Skin of body (tissue), 2 donors: ENCODE data around the gene HACE1. TPM values are rescaled to one million over a fixed set of nuclear protein-coding genes. Genes with fewer than 3 reads are reported as not detected.
"Not testable (repeated sequence)": the region's sequence is repeated elsewhere in the genome, so short reads cannot be mapped to it uniquely, and the experiment has no call there.

ENCODE experiments used
- DNase-seq: peaks from one replicate; lab custom pipeline; 2025; lab: John Stamatoyannopoulos, UW
- total RNA-seq: library from RNA; depleted of rRNA; stranded (reverse); fragments of >200 nt; gene quantifications from one replicate; pipeline ENCODE4 v1.2.3, GENCODE V29; 2014

HACE1 gene
- total RNA-seq, 1 donor from 2014 or later: 25.3 TPM

- no peak for DNase-seq
Measured at GRCh38 chr6:104829183-104829958, 30.3 kb downstream of the HACE1 start.

- DNase-seq: no peak
Measured at GRCh38 chr6:104828478-104828877, 31.2 kb downstream of the HACE1 start.

GRCh38 chr6:104820820-104821219 is 38.9 kb downstream of the HACE1 start:
- DNase-seq: not testable (repeated sequence)

- no peak for DNase-seq
Measured at GRCh38 chr6:104816125-104816524, 43.6 kb downstream of the HACE1 start.

DNA sequence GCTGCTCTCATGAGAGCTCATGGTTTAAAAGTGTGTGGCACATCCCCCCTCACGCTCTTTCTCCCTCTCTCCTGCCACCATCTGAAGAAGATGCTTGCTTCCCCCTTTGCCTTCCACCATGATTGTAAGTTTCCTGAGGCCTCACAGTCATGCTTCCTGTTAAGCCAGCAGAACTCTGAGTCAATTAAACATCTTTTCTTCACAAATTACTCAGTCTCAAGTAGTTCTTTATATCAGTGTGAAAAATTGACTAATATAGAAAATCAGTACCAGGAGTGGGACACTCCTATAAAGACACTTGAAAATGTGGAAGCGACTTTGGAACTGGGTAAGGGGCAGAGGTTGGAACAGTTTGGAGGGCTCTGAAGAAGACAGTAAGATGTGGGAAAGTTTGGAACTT is 45.0 kb downstream of the HACE1 start:
- no peak for DNase-seq

DNA sequence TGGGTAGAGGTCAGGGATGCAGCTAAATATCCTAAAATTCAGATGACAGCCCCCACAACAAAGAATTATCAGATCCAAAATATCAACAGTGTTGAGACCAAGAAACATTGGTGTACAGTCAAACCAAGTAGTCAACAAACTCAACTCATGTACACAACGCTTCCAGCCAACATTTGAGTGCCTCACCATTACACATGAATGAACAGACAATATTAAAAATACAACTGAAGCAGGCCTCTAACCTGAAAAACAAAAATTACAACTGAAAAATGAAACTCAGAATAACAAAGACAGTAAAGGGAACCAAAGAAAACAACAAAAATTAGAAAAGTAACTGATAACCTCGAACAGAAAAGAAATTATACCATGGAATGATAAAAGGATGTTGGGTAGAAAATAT is 46.2 kb downstream of the HACE1 start:
- DNase-seq: no peak

DNA sequence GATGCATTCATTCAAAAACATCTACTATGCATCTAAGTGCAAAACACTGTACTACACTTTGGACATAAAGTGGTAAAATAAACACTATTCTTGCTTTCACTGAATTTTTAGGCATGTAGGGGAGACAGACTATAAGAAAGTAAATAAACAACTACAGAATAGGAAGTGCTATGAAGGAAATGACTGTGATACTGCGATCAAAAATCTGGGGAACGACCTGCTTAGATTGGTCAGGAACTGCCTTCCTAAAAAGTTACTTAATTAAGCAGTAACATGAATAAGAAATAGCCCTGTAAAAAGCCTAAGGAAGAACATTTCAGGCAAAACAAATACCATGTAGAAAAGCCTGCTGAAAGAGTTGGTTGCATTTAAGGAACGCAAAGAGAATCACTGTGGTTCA is 50.6 kb downstream of the HACE1 start:
- DNase-seq: no peak

GRCh38 chr6:104805335-104805734 is 54.4 kb downstream of the HACE1 start:
- not testable (repeated sequence) for DNase-seq

DNA sequence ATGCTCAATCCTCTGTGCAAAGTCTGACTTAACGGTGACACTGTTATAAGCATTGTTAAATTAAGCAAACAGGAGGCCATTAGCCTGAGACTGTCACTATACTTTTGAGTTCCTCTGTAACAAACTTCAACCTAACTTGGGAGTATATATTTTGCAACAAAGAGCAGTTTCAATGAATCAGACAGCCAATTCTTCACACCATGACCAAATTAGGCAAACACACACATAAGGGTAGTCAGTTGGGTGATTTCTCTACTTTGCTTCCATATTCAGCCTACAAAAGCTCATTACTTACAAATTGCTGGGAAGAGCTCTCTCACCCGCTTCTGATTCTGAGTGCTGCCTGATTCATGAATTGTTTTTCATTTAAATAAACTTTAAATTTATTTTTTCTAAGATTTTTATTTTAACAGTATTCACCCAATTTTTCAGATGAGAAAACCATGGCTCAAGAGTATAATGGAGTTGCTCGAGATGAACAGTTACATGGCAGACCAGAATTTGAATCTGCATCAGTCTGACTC is 60.5 kb downstream of the HACE1 start:
- no peak for DNase-seq

GRCh38 chr6:104796031-104796785 is 63.5 kb downstream of the HACE1 start:
- no peak for DNase-seq

DNA sequence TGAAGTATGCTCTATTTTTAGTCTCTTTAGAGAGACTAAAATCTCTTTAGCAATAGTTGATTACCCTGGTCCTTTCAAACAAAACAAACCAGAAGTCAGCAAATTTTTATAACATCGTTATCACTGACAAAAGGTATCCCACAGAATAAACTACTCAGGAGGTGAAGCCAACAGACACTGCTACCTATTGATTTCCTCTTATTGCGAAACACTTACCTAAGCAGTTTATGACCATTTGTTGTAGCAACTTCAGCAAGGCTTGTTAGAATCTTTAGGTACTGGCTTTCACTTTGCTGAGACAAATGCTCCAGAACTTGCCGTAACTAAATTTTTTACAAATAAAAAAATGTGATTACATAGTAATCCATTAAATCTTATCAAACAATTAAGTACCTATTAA is 64.4 kb downstream of the HACE1 start:
- no peak for DNase-seq

- DNase-seq: no peak
Measured at GRCh38 chr6:104789770-104790190, 69.9 kb downstream of the HACE1 start.

DNA sequence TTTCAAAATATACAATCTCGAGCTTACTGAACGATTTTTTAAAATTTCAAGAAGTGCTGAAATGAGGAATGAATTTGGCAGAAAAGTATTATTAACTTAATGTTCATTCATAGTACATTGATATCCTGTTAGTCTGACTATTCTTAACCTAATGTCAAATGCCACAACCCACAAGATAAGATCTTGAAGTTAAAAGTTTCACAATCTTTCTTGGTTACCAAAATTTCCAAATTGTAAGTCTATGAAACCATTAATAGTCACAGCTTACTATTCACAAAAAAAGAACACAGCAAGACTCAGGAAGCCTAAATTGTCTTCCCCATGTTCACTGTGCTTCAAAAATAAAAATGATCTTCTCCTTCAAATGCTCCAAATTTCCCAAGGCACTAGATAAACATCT is 71.3 kb downstream of the HACE1 start:
- no peak for DNase-seq

DNA sequence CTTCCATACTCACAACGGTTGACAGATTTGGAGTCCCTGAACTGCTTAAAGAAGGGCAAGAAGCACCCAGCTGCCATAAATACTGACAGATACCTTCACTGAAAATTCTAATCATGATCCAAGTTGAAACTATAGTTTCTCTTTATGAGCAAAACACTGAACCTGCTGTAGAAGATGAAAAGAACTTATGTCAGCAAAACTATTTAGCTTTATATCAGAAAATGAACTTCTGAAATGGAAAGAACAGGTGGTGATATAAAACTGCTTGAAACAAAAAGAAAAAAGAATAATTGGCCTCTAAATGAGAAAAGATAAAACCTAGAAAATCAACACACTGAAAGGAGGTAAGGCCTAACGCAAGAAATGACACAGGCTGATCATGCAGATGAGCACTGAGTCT is 72.4 kb downstream of the HACE1 start:
- no peak for DNase-seq

GRCh38 chr6:104784884-104785283 is 74.8 kb downstream of the HACE1 start:
- DNase-seq: no peak

DNA sequence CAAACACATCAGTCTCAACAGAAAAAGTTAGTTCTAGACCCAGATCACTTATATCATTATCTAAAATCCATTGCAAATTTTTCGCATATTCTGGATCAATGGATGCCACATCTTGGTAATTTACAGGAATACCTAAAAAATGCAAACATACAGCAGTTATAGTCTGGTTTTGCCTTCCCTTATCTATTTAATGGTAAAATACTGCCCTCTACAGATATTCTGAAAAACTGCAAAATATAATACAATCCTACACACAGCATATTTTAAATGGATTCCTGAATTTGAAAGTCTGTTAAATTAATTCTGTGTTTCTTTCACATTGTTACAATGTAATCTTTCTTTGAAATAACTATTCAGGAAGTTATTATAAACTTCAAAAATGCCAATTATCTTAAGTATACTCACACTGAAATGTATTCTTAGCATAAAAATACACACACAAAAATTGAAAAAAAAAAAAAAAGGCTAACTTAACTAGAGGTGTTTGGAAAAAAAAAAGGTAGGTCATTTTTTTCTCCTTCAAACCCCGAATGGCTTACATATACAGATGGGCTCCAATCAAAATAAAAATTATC is 88.4 kb downstream of the HACE1 start:
- DNase-seq: no peak

DNA sequence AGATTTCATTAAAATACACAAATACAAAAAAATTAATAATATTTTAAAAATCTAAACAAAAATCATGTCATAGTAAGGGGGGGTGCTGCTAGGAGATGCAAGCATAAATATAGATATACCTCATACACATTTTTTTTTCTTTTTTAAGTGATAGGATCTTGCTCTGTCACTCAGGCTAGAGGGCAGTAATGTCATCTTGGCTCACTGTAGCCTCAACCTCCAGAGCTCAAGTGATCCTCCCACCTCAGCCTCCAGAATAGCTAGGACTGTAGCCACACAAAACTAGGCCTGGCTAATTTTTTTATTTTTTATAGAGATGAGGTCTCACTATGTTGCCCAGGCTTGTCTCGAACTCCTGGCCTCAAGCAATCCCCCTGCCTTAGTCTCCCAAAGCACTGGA is 90.8 kb downstream of the HACE1 start:
- no peak for DNase-seq

DNA sequence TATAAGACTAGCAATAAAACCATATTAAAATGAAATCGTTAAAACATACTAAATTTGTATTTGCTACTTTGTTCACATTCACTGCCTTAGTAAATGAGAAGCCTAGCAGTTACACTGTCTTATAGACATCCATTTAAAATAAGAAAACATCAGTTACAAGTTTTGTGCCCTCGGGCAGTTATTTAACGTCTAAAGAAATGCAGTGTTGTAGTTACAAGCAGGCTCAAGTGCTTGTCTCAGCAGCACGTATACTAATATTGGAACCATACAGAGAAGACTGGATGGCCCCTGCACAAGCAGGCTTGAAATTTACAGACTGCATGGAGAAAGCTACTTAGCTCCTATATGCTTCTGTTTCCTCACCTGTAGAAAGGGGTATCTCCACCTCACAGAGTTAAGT is 93.1 kb downstream of the HACE1 start:
- no peak for DNase-seq

- DNase-seq: no peak
Measured at GRCh38 chr6:104754788-104755409, 104.8 kb downstream of the HACE1 start.

- DNase-seq: no peak
Measured at GRCh38 chr6:104753251-104753650, 106.5 kb downstream of the HACE1 start.

DNA sequence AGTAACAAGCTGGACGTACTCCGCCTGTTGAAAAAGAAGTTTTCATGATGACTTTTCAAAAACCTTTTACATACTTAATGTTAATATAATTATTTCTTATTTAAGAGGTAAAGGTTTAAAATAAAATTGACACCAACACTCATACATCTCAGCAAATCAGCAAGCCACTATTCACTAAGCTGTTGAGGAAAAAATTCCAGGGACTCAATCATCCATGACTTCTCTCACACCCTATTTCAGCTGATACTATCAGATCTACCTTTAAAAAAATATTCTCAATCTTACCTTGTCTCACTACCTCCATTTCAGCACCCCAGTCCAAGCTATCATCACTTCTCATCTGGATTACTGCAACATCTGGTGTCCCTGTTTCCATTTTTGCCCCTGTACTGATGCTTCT is 109.3 kb downstream of the HACE1 start:
- no peak for DNase-seq

DNA sequence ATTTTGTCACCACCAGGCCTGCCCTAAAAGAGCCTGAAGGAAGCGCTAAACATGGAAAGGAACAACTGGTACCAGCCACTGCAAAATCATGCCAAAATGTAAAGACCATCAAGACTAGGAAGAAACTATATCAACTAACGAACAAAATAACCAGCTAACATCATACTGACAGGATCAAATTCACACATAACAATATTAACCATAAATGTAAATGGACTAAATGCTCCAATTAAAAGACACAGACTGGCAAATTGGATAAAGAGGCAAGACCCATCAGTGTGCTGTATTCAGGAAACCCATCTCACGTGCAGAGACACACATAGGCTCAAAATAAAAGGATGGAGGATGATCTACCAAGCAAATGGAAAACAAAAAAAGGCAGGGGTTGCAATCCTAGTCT is 120.6 kb downstream of the HACE1 start:
- DNase-seq: not testable (repeated sequence)
